NK-92 (cell line): ENCODE data around the gene NDUFA8.

Experiments
- DNase-seq: peaks from one replicate; lab custom pipeline; 2025; ENCODE audit not compliant: unreplicated experiment; lab: John Stamatoyannopoulos, UW

The NDUFA8 gene

GRCh38 chr9:122159026-122159924 lies at the start of gene NDUFA8, which contains the start of gene MORN5:
Gene NDUFA8 (minus strand): TSS chr9:122159779. CDS start chr9:122159677, 102 bp downstream.
Gene MORN5 (plus strand): TSS chr9:122159908. CDS start chr9:122159973, 65 bp downstream.
- DNase-seq: peak; percentile 64

DNA sequence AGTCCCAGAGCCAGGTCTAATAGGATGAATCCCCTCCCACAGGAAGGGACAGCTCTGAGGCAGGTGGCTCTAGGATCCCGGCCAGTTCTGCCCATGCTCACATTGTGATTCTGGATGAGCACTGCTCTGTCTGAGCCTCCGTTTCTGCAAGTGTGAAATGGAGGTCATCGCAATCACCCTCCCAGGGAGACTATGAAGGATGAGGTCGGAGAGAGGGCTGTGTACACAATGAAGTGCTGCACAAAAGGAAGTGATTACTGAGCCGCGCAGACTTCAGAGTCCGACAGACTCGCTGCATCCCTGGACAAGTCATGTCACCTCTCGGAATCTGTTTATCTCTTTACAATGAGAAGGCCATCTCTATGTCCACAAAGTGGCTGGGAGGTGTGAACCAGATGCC lies 47.5 kb upstream of the NDUFA8 start:
- DNase-seq: no peak

GRCh38 chr9:122206118-122207046 lies 46.8 kb upstream of the NDUFA8 start:
- no peak for DNase-seq

DNA sequence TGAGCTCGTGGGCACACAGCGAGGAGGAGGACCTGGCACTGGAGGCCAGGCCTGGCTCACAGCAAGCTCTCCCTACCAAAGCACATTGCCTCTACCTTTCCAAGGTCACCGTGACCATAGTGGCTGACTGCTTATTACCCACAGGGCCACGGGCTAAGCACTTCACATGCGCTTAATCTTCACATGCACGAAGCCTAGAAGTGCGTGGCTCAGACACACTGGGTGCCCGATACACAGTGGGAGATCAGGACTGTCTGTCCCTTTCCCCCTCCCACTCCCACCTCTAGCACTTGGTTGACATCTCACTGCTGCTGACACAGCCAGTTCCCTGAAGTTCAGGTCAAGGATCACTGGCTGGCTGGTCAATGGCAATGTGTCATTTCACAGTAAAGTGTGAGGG lies 45.6 kb upstream of the NDUFA8 start:
- no peak for DNase-seq

- no peak for DNase-seq
These were observed 44.9 kb upstream of the NDUFA8 start for GRCh38 chr9:122204491-122204890.

DNA sequence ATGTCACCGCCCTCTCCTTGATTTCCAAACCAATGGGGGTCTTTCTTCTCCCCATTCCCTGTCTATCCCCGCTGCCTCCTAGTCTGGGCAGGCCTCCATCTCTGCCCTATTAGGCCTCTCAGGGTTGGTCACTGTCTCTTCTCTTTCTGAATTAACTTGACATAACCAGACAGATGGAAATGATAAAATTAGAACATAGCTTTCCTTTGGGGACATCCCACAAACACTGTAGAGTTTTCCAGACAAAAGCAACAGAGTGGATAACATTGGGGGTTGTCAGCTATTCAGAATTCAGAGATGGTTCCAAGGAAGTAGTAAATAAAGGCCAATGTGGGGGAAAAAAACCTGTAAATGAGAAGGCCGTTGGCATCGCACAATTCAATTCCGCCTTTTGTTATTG lies 44.5 kb upstream of the NDUFA8 start:
- DNase-seq: no peak

DNA sequence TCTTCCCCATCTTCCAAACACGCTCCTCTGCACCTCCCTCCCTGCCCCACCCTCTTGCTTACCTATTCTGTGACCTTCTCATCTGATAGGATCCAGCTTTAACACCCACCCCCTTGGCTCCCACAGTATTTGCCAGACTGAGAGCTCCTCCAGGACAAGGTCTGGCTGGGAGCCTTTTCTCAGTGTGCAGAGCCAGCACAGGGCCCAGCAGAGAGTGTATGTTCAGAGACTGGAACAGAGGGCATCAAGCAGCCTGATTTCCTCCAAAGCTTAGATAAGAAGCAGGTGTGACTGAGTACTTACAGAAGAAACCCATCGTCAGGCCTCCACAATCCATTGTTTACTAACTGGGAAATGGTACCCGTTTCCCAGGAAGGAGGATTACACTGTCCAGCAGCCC lies 42.5 kb upstream of the NDUFA8 start:
- DNase-seq: no peak

DNA sequence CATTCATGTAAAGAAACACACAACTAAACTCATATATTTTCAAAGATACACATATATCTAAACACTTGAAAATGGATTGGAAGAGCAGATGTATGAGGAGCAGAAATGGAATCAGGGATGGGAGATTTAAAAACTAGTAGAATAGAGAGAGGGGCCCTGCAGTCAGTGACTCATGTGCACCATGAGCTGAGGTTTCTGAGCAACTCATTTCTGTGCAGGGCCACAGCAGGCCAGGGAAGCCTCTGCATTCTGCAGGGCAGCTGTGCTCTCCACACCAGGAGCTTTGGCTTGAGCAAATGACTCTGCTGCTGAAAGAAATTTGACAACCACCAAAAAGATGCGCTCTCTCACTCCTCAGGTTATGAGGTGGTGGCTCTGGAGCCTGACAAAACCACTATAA lies 42.1 kb upstream of the NDUFA8 start:
- DNase-seq: no peak

- no peak for DNase-seq
These were observed 41.5 kb upstream of the NDUFA8 start for GRCh38 chr9:122200960-122201595.

DNA sequence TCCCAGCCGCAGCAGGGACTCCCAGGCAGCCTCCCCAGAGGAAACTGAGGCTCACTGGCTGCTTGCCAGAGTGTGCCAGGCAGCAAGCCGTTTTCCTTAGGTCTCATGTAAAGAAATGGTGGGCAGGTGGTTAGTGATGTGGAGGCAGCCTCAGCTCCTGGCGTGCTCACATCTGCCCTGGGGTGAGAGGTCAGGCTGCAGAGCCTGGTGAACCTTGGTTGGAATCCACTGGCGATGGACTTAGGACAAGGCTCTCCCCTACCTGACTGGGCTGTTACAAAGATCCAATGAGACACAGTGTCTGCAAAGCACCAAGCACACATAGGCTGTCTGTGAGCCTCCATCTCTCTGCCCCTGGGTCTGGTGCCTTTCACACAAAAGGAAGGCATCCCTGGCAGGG lies 38.3 kb upstream of the NDUFA8 start:
- no peak for DNase-seq

GRCh38 chr9:122197426-122197825 lies 37.8 kb upstream of the NDUFA8 start:
- no peak for DNase-seq

DNA sequence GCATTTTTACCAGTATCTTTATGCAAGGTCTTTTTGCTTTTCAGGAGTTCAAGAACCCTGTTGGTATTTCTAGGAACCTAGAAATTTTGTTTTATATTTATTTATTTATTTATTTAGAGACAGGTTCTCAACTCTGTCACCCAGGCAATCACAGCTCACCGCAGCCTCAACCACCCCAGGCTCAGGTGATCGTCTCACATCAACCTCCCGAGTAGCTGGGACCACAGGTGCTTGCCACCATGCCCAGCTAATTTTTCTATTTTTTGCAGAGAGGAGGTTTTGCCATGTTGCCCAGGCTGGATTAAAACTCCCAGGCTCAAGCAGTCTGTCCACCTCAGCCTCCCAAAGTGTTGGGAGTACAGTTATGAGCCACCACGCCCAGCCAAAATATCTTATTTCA lies 36.3 kb upstream of the NDUFA8 start:
- no peak for DNase-seq

- no peak for DNase-seq
These were observed 34.1 kb upstream of the NDUFA8 start for GRCh38 chr9:122193651-122194050.

DNA sequence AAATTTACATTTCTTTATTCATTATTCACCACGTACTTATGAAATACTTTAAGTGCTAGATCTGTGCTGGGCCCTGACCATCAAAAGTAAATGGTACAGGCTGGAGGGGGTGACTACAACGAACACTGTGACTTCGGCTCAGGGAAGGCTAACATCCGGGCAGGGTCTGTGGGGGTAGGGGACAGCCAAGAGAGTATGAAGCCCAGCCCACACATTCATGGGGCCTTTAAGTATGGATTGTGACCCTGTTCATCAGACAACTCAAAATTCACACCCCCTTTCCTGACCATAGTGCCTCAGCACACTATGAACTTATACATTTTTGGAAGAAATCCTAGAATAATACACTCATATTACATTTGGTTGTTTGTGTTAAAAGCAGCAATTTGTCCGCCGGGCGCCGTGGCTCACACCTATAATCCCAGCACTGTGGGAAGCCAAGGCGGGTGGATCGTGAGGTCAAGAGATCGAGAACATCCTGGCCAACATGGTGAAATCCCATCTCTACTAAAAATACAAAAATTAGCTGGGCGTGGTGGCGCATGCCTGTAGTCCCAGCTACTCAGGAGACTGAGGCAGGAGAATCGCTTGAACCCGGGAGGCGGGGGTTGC lies 33.4 kb upstream of the NDUFA8 start:
- no peak for DNase-seq

- no peak for DNase-seq
These were observed 32.8 kb upstream of the NDUFA8 start for GRCh38 chr9:122192261-122192875.

GRCh38 chr9:122191584-122191983 lies 32.0 kb upstream of the NDUFA8 start:
- DNase-seq: no peak

DNA sequence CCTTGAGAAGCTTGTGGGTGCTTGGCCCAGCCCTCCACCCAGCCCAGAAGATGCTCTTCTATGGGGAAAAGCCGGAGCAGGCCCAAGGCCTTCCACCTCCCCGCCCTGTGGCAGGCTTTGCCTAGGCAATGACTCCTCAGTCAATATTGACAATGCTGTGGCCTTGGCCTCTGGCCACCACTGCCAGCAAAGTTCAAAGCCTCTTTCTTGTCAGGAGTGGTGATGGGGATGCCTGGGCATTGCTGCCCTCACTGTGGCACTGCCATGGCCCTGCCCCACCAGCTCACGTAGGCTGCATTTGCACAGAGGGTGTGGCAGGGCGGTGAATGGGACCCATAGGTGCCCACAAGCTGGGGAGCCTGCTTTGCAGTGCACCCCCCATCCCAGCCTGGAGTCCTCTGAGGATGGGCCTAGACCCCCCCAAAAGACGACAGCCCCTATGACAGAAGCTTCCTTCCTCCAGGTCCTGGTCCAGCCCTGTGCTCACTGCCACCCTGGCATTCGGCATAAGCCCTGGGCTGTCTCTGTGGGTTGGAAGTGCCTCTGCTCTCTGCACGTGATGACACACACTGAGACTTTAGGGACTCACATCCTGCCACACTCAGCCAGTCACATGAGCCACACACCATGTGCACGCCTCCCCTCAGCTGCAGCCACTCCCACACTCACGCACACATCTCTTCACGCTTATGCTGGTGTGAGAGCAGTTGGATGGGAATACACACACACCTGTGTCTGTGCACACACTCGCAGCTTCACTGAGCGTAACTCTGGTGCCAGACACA lies 31.2 kb upstream of the NDUFA8 start:
- no peak for DNase-seq

GRCh38 chr9:122188369-122188768 lies 28.8 kb upstream of the NDUFA8 start:
- DNase-seq: no peak

GRCh38 chr9:122186777-122187470 lies 27.3 kb upstream of the NDUFA8 start:
- no peak for DNase-seq
